ENCODE measurements around the gene MACROD2.

Gene MACROD2

DNA sequence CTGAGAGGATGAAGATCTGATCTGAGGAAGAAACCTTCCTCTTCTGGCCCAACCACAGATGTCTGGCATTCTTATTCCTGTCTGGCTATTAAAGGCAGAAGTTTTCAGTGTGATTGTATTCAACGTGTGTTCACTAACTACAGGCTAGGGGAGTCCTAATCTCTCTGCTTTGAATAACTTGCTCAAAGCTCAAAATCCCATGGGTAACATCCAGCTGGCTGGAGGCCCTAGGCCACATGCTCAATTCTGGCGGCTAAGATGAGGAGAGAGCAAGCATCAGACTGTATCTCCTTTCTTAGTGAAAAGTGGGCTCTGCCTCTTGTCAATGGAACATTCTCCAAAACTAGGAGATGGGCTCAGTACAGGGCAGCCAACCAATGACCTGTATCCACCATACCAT lies 2099.9 kb downstream of the MACROD2 start:
- H3K4me2 ChIP-seq (ENCODE audit: low read depth, low read length, poor library complexity, severe bottlenecking): no peak overlapping the region
- H4K20me1 ChIP-seq (ENCODE audit: low read depth, low read length): no peaks in the 10 kb centered on the region
- no peak overlapping the region for H3K4me3 ChIP-seq (ENCODE audit: insufficient read depth, low read length, poor library complexity, severe bottlenecking)
- H3K9me2 ChIP-seq (replicated peaks; ENCODE audit: insufficient read depth, low read length): no peaks in the 10 kb centered on the region
- no peak overlapping the region for H2AFZ ChIP-seq (ENCODE audit: low read depth, low read length, severe bottlenecking)
- no peak overlapping the region for H3K27ac ChIP-seq (ENCODE audit: low read depth, low read length)
- H3K27me3 ChIP-seq (ENCODE audit: low read length): no peaks in the 10 kb centered on the region
- 0 out of 2 replicates have a peak, but pooled peaks cover 4% of the 10 kb centered on the region for H3K9me3 ChIP-seq (ENCODE audit: insufficient read depth, low read length)
- TF ChIP-seq, protein P1, sequence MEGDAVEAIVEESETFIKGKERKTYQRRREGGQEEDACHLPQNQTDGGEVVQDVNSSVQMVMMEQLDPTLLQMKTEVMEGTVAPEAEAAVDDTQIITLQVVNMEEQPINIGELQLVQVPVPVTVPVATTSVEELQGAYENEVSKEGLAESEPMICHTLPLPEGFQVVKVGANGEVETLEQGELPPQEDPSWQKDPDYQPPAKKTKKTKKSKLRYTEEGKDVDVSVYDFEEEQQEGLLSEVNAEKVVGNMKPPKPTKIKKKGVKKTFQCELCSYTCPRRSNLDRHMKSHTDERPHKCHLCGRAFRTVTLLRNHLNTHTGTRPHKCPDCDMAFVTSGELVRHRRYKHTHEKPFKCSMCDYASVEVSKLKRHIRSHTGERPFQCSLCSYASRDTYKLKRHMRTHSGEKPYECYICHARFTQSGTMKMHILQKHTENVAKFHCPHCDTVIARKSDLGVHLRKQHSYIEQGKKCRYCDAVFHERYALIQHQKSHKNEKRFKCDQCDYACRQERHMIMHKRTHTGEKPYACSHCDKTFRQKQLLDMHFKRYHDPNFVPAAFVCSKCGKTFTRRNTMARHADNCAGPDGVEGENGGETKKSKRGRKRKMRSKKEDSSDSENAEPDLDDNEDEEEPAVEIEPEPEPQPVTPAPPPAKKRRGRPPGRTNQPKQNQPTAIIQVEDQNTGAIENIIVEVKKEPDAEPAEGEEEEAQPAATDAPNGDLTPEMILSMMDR (IDR thresholded peaks at IDR 0.05; ENCODE audit: insufficient read depth, low read length, poor library complexity, severe bottlenecking): no peak
- TF ChIP-seq EZH2phosphoT487 (conservative IDR thresholded peaks at IDR 0.05; ENCODE audit: low read length): no peak
- H3F3A ChIP-seq (ENCODE audit: insufficient read depth): no peaks in the 10 kb centered on the region
- no peaks in the 10 kb centered on the region for H3K36me3 ChIP-seq (ENCODE audit: low read length)
- no peaks in the 10 kb centered on the region for H3K79me2 ChIP-seq (ENCODE audit: insufficient read depth, low read length)
- no peak overlapping the region for H3K9ac ChIP-seq (ENCODE audit: low read length)

DNA sequence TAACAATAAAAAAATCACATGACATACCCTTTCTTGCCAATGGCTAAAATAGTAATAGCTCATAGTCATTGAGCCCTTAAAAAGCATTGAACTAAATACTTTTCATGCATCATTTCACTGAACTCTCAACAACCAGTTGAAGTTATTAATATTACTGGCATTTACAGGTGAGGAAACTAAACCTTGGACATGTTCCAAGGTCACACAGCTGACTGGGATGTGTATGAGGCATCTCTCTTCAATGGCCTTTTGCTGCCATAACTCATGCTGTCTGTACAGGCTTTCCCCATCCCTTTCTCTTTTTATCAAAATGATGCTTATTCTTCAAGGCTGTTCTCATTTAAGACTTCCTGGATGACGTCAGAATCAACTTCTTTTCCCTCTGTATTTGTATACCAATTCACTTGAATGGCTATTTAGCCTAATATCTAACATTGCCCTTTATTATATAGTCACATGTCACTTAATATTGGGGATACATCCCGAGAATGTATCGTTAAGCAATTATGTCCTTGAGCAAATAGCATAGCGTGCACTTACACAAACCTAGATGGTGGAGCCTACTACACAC lies 2101.5 kb downstream of the MACROD2 start:
- H3K27ac ChIP-seq (ENCODE audit: low read depth, low read length): no peak overlapping the region

DNA sequence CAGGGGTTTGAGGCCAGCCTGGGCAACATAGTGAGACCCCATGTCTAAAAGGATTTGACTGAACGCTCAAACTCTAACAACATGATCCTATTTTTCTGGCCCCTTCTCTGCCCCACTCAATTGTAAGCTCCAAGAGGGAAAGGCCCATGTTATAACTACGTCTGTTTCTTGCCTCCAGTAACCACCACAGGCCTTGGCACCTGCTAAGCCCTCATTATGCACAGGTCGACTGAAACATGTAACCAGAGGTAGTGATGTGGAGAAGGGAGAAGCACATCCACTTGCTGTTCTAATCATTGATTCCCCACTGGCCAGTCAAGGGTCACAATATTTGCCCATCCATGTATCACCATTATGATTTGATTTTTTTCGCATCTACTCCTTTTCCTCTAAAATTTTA lies 2102.5 kb downstream of the MACROD2 start:
- H3K9ac ChIP-seq (ENCODE audit: low read length): no peak overlapping the region
- H3K27ac ChIP-seq (ENCODE audit: low read depth, low read length): no peak overlapping the region
- H3K36me3 ChIP-seq (ENCODE audit: low read length): no peaks in the 10 kb centered on the region
- no peaks in the 10 kb centered on the region for H4K20me1 ChIP-seq (ENCODE audit: low read depth, low read length)
- H3K79me2 ChIP-seq (ENCODE audit: insufficient read depth, low read length): no peaks in the 10 kb centered on the region
- no peak overlapping the region for H3K4me2 ChIP-seq (ENCODE audit: low read depth, low read length, poor library complexity, severe bottlenecking)
- no peaks in the 10 kb centered on the region for H3F3A ChIP-seq (ENCODE audit: insufficient read depth)
- H3K9me3 ChIP-seq (ENCODE audit: insufficient read depth, low read length): no peaks in the 10 kb centered on the region
- TF ChIP-seq, protein P1 (IDR thresholded peaks at IDR 0.05; ENCODE audit: insufficient read depth, low read length, poor library complexity, severe bottlenecking): no peak
- TF ChIP-seq EZH2phosphoT487 (conservative IDR thresholded peaks at IDR 0.05; ENCODE audit: low read length): no peak
- no peaks in the 10 kb centered on the region for H3K27me3 ChIP-seq (ENCODE audit: low read length)
- H2AFZ ChIP-seq (ENCODE audit: low read depth, low read length, severe bottlenecking): no peak overlapping the region
- H3K9me2 ChIP-seq (replicated peaks; ENCODE audit: insufficient read depth, low read length): no peaks in the 10 kb centered on the region
- no peak overlapping the region for H3K4me3 ChIP-seq (ENCODE audit: insufficient read depth, low read length, poor library complexity, severe bottlenecking)

More for the DNA sequence above, 2101.5 kb downstream of the MACROD2 start:
- H2AFZ ChIP-seq (ENCODE audit: low read depth, low read length, severe bottlenecking): no peak overlapping the region
- H4K20me1 ChIP-seq (ENCODE audit: low read depth, low read length): no peaks in the 10 kb centered on the region
- no peaks in the 10 kb centered on the region for H3K79me2 ChIP-seq (ENCODE audit: insufficient read depth, low read length)
- H3K9me2 ChIP-seq (replicated peaks; ENCODE audit: insufficient read depth, low read length): no peaks in the 10 kb centered on the region
- no peaks in the 10 kb centered on the region for H3F3A ChIP-seq (ENCODE audit: insufficient read depth)
- no peak overlapping the region for H3K9ac ChIP-seq (ENCODE audit: low read length)
- no peak overlapping the region for H3K4me2 ChIP-seq (ENCODE audit: low read depth, low read length, poor library complexity, severe bottlenecking)
- H3K4me3 ChIP-seq (ENCODE audit: insufficient read depth, low read length, poor library complexity, severe bottlenecking): no peak overlapping the region
- TF ChIP-seq, protein P1 (IDR thresholded peaks at IDR 0.05; ENCODE audit: insufficient read depth, low read length, poor library complexity, severe bottlenecking): no peak
- TF ChIP-seq EZH2phosphoT487 (conservative IDR thresholded peaks at IDR 0.05; ENCODE audit: low read length): no peak
- no peaks in the 10 kb centered on the region for H3K36me3 ChIP-seq (ENCODE audit: low read length)
- H3K27me3 ChIP-seq (ENCODE audit: low read length): no peaks in the 10 kb centered on the region
- no peaks in the 10 kb centered on the region for H3K9me3 ChIP-seq (ENCODE audit: insufficient read depth, low read length)
